Calu3 (cell line): ENCODE data around the gene RAB34. TPM values are rescaled to one million over a fixed set of nuclear protein-coding genes. Genes with fewer than 3 reads are reported as not detected.
"Not testable (repeated sequence)": the region's sequence is repeated elsewhere in the genome, so short reads cannot be mapped to it uniquely, and the experiment has no call there.

ENCODE experiments used
- BruUV-seq: library from RNA; stranded (reverse); fragments of 400-500 nt; replicated peaks from 2 replicates; lab custom pipeline; 2021; lab: Mats Ljungman, UMichigan
- CTCF ChIA-PET: fragments of 300-600 bp; sonication (Branson Sonifier 250); formaldehyde crosslinking; loops from one replicate; lab custom pipeline; 2022; ENCODE audit warnings: antibody characterized with exemption; lab: Charles Lee
- DNase-seq: peaks from one replicate; pipeline ENCODE4 v3.0.0; 2022
- H3K27ac Mint-ChIP-seq: one replicate; pipeline ENCODE4 v1.8.0; 2022; ENCODE audit warnings: mixed read lengths; ENCODE audit not compliant: unreplicated experiment
- H3K27me3 Mint-ChIP-seq: one replicate; pipeline ENCODE4 v1.8.0; 2022; ENCODE audit warnings: mixed read lengths; ENCODE audit not compliant: unreplicated experiment
- H3K36me3 Mint-ChIP-seq: one replicate; pipeline ENCODE4 v1.8.0; 2022; ENCODE audit warnings: mild to moderate bottlenecking, moderate library complexity, mixed read lengths; ENCODE audit not compliant: insufficient read depth, unreplicated experiment
- H3K4me1 Mint-ChIP-seq: one replicate; pipeline ENCODE4 v1.8.0; 2022; ENCODE audit warnings: mild to moderate bottlenecking, low read depth, mixed read lengths; ENCODE audit not compliant: unreplicated experiment
- H3K4me3 Mint-ChIP-seq: one replicate; pipeline ENCODE4 v1.8.0; 2022; ENCODE audit warnings: mild to moderate bottlenecking, low read depth, moderate library complexity, mixed read lengths; ENCODE audit not compliant: unreplicated experiment
- H3K9me3 Mint-ChIP-seq: one replicate; pipeline ENCODE4 v1.8.0; 2022; ENCODE audit warnings: low read depth, mixed read lengths; ENCODE audit not compliant: unreplicated experiment
- intact Hi-C: fragments of 100-400 bp; cut with micrococcal nuclease; formaldehyde crosslinking; loops from one replicate; pipeline ENCODE4 v1.10.0; 2022; ENCODE audit not compliant: unreplicated experiment
- total RNA-seq: library from RNA; stranded (reverse); gene quantifications from 2 replicates; pipeline ENCODE4 v1.2.3, GENCODE V29; 2022
- TF ChIP-seq, protein P1 (sequence below): fragments of 200-600 bp; IDR thresholded peaks from one replicate; pipeline ENCODE4 v1.8.0; 2022; ENCODE audit warnings: antibody characterized with exemption; ENCODE audit not compliant: unreplicated experiment

Gene RAB34
- total RNA-seq, 1 experiment from 2014 or later = 34.5 TPM

DNA sequence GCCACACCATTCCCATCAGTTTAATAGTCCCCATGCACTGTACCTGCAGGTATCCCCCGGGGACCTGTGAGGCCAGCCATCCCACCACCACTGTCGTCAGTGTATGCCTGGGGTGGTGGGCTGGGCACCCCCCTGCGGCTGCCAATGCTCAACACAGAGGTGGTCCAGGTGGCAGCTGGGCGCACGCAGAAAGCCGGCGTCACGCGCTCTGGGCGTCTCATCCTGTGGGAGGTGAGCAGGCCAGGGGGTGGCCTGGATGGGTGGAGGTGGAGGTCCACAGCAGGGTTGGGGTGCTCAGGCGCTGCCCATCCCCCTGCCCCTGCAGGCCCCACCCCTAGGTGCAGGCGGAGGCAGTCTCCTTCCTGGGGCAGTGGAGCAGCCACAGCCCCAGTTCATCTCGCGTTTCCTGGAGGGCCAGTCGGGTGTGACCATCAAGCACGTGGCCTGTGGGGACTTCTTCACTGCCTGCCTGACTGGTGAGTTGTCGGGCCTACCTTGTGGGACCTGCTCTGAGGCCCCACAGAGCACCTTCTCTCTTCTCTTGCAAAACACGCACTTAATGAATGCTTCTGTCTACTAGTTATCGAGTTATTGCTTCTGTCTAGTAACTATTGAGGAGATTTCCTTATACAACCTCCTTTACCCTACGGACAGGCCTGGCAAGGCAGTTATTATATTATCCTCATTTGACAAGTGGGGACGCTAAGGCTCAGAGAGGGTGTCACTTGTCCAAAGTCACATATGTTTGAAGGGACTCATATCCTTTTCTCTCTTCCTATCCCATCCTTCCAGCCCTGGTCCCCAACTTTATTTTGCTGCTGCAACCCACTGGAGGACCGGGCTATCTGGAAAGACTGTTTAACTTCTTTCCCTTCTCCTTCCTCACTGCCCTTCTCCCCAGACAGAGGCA lies 20.4 kb upstream of the RAB34 start:
- no TSS peak for BruUV-seq
- H3K27ac Mint-ChIP-seq = no peak overlapping the region
- TF ChIP-seq, protein P1, sequence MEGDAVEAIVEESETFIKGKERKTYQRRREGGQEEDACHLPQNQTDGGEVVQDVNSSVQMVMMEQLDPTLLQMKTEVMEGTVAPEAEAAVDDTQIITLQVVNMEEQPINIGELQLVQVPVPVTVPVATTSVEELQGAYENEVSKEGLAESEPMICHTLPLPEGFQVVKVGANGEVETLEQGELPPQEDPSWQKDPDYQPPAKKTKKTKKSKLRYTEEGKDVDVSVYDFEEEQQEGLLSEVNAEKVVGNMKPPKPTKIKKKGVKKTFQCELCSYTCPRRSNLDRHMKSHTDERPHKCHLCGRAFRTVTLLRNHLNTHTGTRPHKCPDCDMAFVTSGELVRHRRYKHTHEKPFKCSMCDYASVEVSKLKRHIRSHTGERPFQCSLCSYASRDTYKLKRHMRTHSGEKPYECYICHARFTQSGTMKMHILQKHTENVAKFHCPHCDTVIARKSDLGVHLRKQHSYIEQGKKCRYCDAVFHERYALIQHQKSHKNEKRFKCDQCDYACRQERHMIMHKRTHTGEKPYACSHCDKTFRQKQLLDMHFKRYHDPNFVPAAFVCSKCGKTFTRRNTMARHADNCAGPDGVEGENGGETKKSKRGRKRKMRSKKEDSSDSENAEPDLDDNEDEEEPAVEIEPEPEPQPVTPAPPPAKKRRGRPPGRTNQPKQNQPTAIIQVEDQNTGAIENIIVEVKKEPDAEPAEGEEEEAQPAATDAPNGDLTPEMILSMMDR = no peak
- H3K27me3 Mint-ChIP-seq = no peaks in the 10 kb centered on the region
- H3K36me3 Mint-ChIP-seq = peaks cover 30% of the 10 kb centered on the region
- H3K9me3 Mint-ChIP-seq = no peaks in the 10 kb centered on the region
- DNase-seq = no peak
- peaks cover 23% of the 10 kb centered on the region for H3K4me1 Mint-ChIP-seq
- H3K4me3 Mint-ChIP-seq = no peak overlapping the region
- CTCF ChIA-PET = interaction anchor here (0.6 kb wide), 1 partner anchor 149 kb away, joined by 9 read pairs; no protein-coding TSS in a partner anchor
- intact Hi-C loops = no loop called here

DNA sequence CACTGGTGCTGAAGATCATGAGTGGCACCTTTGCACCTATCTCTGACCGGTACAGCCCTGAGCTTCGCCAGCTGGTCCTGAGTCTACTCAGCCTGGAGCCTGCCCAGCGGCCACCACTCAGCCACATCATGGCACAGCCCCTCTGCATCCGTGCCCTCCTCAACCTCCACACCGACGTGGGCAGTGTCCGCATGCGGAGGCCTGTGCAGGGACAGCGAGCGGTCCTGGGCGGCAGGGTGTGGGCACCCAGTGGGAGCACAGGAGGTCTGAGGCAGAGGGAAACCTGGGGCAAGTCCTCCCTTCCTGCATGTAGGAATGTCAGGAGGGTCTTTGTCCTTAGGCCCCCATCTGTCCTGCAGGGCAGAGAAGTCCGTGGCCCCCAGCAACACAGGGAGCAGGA lies 19.6 kb upstream of the RAB34 start:
- no TSS peak for BruUV-seq
- no peak overlapping the region for H3K27ac Mint-ChIP-seq

DNA sequence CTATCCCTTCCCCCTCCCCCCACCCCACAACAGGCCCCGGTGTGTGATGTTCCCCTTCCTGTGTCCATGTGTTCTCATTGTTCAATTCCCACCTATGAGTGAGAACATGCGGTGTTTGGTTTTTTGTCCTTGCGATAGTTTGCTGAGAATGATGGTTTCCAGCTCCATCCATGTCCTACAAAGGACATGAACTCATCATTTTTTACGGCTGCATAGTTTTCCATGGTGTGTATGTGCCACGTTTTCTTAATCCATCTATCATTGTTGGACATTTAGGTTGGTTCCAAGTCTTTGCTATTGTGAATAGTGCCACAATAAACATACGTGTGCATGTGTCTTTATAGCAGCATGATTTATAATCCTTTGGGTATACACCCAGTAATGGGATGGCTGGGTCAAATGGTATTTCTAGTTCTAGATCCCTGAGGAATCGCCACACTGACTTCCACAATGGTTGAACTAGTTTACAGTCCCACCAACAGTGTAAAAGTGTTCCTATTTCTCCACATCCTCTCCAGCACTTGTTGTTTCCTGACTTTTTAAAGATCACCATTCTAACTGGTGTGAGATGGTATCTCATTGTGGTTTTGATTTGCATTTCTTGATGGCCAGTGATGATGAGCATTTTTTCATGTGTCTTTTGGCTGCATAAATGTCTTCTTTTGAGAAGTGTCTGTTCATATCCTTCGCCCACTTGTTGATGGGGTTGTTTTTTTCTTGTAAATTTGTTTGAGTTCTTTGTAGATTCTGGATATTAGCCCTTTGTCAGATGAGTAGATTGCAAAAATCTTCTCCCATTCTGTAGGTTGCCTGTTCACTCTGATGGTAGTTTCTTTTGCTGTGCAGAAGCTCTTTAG lies 18.5 kb upstream of the RAB34 start:
- H3K27me3 Mint-ChIP-seq, H3K27ac Mint-ChIP-seq, H3K4me3 Mint-ChIP-seq, DNase-seq, H3K9me3 Mint-ChIP-seq, intact Hi-C loops, BruUV-seq: not testable (repeated sequence)
- CTCF ChIA-PET = interaction anchor here (0.5 kb wide), 1 partner anchor 10 kb away, joined by 6 read pairs; no protein-coding TSS in a partner anchor
- H3K4me1 Mint-ChIP-seq = peaks cover 16% of the 10 kb centered on the region
- peaks cover 14% of the 10 kb centered on the region for H3K36me3 Mint-ChIP-seq

More for the DNA sequence above, 19.6 kb upstream of the RAB34 start:
- no peak for DNase-seq
- H3K9me3 Mint-ChIP-seq = no peaks in the 10 kb centered on the region
- peaks cover 21% of the 10 kb centered on the region for H3K4me1 Mint-ChIP-seq
- H3K4me3 Mint-ChIP-seq = no peak overlapping the region
- intact Hi-C loops = no loop called here
- TF ChIP-seq, protein P1 = no peak
- H3K27me3 Mint-ChIP-seq = no peaks in the 10 kb centered on the region
- peaks cover 23% of the 10 kb centered on the region for H3K36me3 Mint-ChIP-seq
- CTCF ChIA-PET = no interaction called here

DNA sequence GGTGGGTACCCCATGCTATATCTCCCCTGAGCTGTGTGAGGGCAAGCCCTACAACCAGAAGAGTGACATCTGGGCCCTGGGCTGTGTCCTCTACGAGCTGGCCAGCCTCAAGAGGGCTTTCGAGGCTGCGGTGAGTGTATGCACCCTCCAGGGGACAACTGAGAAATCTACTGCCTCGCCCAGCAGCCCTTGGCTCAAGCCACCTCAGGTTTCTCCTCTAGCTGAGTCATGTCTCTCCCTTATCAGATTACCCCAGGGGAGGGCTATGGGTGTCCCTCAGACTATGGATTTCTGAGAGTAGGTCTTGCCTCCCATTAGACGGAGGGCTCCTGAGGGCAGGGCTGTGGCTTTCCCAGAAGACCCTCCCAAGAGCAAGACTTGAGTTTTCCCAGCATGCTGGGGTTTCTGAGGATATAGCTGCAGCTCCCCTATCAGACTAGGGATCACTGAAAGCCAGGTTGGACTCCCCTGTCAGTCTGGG lies 17.6 kb upstream of the RAB34 start:
- intact Hi-C loops = no loop called here
- CTCF ChIA-PET = interaction anchor here (0.5 to 0.8 kb wide), 3 partner anchors 11 to 373 kb away, joined by 3 to 6 read pairs (median 4); no protein-coding TSS in a partner anchor
- no peak overlapping the region for H3K4me3 Mint-ChIP-seq
- peaks cover 16% of the 10 kb centered on the region for H3K4me1 Mint-ChIP-seq
- H3K27me3 Mint-ChIP-seq = no peaks in the 10 kb centered on the region
- peak; percentile 51 for DNase-seq
- no peak overlapping the region for H3K27ac Mint-ChIP-seq
- H3K36me3 Mint-ChIP-seq = peaks cover 14% of the 10 kb centered on the region
- no TSS peak for BruUV-seq
- TF ChIP-seq, protein P1 = no peak
- H3K9me3 Mint-ChIP-seq = no peaks in the 10 kb centered on the region
